KG1 (cell line): Measurements from ENCODE around the gene PERM1.

Source experiments
- DNase-seq: peaks from one replicate; lab custom pipeline; 2025; lab: John Stamatoyannopoulos, UW

Gene PERM1

GRCh38 chr1:965526-966134 is 16.3 kb downstream of the PERM1 start:
- no peak for DNase-seq

- no peak for DNase-seq
Observed at GRCh38 chr1:964691-965525, 17.0 kb downstream of the PERM1 start.

DNA sequence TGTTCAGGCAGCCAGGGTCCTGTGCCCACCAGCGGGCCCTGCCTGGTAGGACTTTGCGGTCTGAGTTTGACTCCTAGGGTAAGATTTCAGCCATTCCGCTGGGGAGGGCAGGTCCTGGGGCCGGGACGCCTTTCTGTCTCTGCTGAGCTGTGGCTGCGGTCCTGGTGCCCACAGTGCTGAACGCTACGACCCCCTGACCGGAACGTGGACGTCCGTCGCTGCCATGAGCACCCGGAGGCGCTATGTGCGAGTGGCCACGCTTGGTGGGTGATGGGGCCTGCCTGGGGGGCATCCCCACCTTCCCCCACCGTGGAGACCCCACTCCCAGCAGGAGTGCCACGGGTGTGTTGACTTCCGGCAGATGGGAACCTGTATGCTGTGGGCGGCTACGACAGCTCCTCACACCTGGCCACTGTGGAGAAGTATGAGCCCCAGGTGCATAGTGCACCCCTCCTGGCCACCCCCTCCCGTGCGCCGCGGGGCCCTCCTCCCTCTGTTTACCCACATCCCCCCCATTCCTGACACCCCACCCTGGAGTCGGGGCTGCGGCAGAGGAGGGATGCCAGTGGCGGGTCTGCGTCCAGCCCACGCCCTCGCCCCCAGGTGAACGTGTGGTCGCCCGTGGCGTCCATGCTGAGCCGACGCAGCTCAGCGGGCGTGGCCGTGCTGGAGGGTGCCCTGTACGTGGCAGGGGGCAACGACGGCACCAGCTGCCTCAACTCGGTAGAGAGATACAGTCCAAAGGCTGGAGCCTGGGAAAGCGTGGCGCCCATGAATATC is 18.0 kb downstream of the PERM1 start:
- no peak for DNase-seq

GRCh38 chr1:963301-963651 is 18.6 kb downstream of the PERM1 start:
- DNase-seq, result no peak

- DNase-seq, result no peak
Observed at GRCh38 chr1:962381-963300, 19.3 kb downstream of the PERM1 start.

DNA sequence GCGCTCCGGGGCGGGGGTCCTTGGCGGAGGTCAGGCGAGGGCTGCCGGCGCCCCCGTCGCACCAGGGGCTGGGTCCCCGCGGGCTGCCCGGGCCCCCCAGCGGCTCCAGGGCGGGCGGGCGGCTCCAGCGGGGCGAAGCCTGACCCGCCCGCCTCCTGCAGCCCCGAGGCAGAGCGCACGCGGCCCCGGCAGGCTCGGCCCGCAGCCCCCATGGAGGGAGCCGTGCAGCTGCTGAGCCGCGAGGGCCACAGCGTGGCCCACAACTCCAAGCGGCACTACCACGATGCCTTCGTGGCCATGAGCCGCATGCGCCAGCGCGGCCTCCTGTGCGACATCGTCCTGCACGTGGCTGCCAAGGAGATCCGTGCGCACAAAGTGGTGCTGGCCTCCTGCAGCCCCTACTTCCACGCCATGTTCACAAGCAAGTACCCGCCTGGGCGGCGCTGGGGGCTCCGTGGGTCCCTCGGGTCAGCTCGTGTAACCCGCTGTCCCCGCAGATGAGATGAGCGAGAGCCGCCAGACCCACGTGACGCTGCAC is 20.7 kb downstream of the PERM1 start:
- no peak for DNase-seq

- DNase-seq, result peak; percentile 4
Observed at GRCh38 chr1:960363-961131, 21.3 kb downstream of the PERM1 start, which contains the start of gene KLHL17. TSS of gene KLHL17 (plus strand) at chr1:960584. CDS start at chr1:960694, 110 bp downstream.

GRCh38 chr1:959731-960362 is 22.0 kb downstream of the PERM1 start:
- DNase-seq, result no peak

- peak; percentile 75 for DNase-seq
Observed at GRCh38 chr1:958823-959730, 22.8 kb downstream of the PERM1 start, which contains the start of gene NOC2L. TSS of gene NOC2L (minus strand) at chr1:959256. CDS start at chr1:959240, 16 bp downstream.

DNA sequence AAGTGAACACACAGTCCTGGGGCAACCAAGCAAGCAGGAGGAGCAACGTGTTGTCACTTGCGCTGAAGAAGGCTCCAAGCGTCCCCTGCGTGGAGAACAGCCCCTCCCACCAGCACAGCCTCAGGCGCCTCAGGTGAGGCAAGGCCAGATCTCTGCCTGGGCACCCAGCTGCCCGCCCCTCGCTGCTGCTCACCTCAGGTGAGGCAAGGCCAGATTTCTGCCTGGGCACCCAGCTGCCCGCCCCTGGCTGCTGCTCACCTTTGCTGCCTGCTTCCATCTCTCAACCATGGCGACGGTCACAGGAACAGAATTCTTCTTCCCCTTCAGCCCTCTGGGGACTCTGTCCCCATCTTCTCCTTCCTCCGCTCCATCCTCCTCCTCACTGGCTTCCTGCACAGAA is 25.3 kb downstream of the PERM1 start:
- DNase-seq, result no peak

- DNase-seq, result no peak
Observed at GRCh38 chr1:955474-955873, 26.4 kb downstream of the PERM1 start.

DNA sequence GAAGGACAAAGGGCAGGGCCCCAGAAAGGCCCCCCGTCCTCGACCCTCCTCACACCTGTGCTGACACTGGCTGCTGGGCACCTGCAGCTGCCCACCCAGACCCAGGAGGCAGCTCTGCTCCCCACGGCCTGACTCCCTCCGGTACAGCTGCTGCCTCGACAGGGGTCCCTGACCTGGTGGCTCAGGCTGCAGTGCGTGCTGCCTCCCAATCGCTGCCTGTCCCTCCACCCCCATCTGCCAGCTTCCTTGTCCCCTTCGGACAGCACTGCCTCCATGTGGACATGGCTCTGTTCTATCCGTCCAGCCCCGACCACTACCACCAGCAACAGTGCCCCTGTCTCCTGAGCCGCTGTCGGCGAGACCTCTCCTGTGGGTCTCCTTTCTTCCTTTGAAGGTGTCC is 27.0 kb downstream of the PERM1 start:
- no peak for DNase-seq

DNA sequence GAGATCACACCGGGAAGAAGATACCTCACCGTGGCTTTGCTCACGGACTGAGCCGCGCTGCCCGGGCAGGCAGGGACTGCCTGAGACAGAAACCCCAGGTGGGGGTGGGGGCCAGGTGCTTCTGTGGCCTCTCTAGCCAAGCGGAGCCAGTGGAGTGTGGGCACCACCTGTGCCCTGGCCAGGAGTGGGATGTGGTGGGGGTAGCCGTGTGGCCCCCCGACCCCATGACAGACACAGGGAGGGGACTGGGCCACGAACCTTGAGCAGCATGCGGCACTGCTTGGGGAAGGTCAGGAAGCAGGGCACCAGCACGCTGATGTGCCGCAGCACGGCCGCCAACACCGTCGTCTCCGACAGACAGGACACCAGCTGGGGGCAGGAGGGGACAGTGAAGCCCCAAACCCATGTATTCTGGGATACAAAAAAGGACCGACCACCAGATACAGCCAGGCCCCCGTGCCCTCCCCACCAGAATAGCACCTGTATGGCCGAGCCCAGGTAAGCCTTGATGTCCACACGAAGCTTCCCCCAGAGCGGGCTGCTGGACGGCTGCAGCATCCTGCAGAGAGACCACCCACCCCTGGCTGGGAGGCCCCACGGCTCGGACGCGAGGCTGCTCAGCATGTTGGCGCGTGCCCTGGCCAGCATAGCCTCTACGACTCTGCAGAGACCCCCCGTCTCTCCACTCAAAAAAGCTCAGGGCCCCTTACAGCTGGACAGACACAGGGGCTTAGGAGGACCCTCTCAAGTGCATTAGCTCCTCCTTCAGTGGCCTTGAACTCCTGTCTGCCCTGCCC is 28.2 kb downstream of the PERM1 start:
- no peak for DNase-seq

DNA sequence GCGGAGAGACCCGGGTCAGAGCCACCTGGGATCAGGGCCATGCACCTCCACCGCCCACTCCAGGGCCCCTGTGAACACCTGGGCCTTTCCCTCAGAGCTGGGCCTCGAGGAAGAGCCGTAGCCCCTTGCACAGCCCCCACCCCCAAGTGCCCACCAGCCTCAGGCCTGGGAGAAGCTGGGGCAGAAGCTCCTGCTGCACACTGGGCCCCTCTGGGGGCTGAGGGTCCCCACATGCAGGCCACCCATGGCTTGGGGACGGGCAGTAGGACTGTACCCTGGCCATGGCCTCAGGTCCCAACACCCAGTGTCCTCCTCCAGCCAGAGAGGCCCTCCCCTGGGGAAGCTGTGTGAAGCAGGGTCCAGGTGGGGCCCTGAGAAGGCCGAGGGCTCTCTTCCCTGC is 29.3 kb downstream of the PERM1 start:
- no peak for DNase-seq

- DNase-seq, result no peak
Observed at GRCh38 chr1:952201-952600, 29.7 kb downstream of the PERM1 start.

DNA sequence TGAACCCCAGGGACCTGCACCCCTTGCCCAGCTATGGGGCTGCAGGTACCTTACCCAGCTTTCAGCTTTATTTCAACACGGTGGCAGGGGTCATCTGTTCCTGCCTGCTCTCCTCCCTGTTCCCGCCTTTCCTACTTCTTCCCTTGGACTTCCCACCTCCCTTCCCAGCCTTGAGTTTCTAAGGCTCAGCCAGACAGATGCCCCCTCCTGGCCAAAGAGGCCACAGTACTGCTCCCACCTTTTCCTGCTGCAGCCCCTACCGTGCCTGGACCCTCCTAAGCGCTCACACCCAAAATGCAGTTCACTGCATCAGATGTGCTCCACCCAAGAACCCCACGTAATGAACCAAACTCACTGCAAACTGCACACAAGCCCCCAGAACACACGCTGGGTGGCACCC is 30.5 kb downstream of the PERM1 start:
- DNase-seq, result no peak

DNA sequence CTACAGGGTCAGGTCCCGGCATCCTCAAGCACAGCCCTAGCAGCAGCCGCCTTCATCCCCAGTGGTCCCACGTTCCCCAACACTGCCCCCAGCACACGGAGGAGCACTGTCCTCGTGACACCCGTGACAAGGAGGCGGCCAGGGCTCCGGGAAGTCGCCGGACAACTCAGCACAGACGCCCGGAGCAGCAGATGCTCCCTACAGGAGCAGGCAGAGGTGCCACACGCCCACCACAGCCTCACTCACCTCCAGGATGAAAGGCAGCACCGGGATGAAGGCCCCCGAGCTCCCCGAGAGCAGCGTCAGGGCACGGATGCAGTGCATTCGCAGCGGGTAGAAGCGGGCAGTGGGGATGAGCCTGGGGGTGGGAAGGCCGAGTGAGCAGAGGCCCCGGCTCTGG is 31.0 kb downstream of the PERM1 start:
- no peak for DNase-seq

DNA sequence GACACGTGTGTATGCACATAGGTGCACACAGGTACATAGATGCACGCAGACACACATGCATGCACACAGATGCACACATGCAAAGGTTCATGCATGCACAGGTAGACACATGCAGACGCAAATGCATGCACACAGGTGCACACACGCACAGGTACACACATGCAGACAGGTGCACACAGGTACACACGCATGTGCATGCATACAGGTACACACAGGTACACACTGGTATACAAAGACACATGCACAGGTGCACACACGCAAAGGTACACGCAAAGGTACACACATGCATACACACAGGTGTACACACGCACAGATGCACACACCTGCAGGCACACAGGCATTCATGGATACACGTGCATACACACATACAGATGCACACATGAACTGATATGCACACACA is 31.6 kb downstream of the PERM1 start:
- DNase-seq, result no peak
